Activated T-cell treated with anti-CD3 and anti-CD28 coated beads, Interleukin-2, amount 50 U/mL, for 24 hours (primary cell): Measurements from ENCODE around the gene SCN5A.

Experiments
- DNase-seq: peaks from one replicate; pipeline ENCODE4 v3.0.0-alpha.2; 2020
- H3K27ac Mint-ChIP-seq: 2 replicates; pipeline ENCODE4 v1.8.0; 2020; ENCODE audit warnings: mild to moderate bottlenecking, mixed read lengths
- H3K27me3 Mint-ChIP-seq: 2 replicates; pipeline ENCODE4 v1.8.0; 2020; ENCODE audit warnings: mixed read lengths
- H3K36me3 Mint-ChIP-seq: 2 replicates; pipeline ENCODE4 v1.8.0; 2020; ENCODE audit warnings: low read depth, mixed read lengths
- H3K4me1 Mint-ChIP-seq: 2 replicates; pipeline ENCODE4 v1.8.0; 2020; ENCODE audit warnings: low read depth, mixed read lengths
- H3K4me3 Mint-ChIP-seq: 2 replicates; pipeline ENCODE4 v1.8.0; 2020; ENCODE audit warnings: mild to moderate bottlenecking, moderate library complexity, mixed read lengths
- H3K9me3 Mint-ChIP-seq: 2 replicates; pipeline ENCODE4 v1.8.0; 2020; ENCODE audit warnings: mixed read lengths

SCN5A gene

DNA sequence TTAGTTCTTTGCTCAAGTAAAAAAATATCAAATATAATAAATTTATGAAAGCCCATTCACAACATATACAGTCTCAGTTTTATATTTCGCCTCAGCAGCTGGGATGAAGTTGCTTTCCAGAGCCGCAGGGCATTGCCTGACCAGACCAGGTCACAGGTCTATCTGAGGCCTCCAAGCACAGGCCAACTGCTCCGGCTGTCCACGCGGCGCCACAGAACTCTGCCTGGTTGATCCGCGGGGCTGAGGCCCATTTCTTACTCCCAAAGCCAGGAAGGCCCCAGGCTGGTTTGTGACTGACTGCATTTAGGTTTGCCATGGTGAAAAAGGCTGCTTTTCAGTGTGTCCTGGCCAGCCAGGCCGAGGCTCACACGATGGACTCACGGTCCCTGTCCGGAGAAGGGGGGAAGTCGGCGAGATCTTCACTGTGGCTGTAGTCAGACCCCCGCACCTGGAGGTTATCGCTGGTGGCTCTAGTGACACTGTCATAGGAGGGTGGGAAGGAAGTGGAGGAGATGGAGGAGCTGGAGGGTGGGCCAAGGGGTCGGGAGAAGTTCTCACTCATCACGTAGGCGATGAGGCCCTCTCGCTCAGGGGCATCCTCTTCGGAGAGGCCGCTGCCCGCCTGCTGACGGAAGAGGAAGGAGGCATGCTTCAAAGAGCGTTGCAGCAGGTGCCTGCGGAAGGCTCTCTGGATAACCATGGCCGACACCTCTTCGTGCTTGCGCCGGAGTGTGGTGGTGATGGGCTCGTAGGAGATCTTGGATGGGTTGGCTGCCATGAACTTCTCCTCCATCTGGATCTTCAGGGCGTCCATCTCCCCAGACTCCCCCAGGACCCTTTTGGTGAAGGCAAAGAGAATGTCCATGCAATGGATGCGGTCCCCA lies 99.3 kb downstream of the SCN5A start:
- no peak overlapping the region for H3K27ac Mint-ChIP-seq
- DNase-seq = no peak
- H3K4me3 Mint-ChIP-seq = no peak overlapping the region
- H3K36me3 Mint-ChIP-seq = no peaks in the 10 kb centered on the region
- H3K27me3 Mint-ChIP-seq = no peaks in the 10 kb centered on the region
- no peaks in the 10 kb centered on the region for H3K4me1 Mint-ChIP-seq
- no peaks in the 10 kb centered on the region for H3K9me3 Mint-ChIP-seq

- Mint-ChIP-seq H3K36me3 (no peaks in the 10 kb centered on the region), H3K27me3 (no peaks in the 10 kb centered on the region), H3K4me1 (no peaks in the 10 kb centered on the region), H3K4me3 (no peak overlapping the region), H3K9me3 (no peaks in the 10 kb centered on the region), H3K27ac (no peak overlapping the region)
- no peak for DNase-seq
Measured at GRCh38 chr3:38549486-38549885, 100.0 kb downstream of the SCN5A start.

GRCh38 chr3:38549082-38549481 lies 100.4 kb downstream of the SCN5A start:
- H3K4me1 Mint-ChIP-seq = no peaks in the 10 kb centered on the region
- H3K4me3 Mint-ChIP-seq = no peak overlapping the region
- no peaks in the 10 kb centered on the region for H3K36me3 Mint-ChIP-seq
- no peaks in the 10 kb centered on the region for H3K27me3 Mint-ChIP-seq
- no peaks in the 10 kb centered on the region for H3K9me3 Mint-ChIP-seq
- H3K27ac Mint-ChIP-seq = no peak overlapping the region
- DNase-seq = no peak

DNA sequence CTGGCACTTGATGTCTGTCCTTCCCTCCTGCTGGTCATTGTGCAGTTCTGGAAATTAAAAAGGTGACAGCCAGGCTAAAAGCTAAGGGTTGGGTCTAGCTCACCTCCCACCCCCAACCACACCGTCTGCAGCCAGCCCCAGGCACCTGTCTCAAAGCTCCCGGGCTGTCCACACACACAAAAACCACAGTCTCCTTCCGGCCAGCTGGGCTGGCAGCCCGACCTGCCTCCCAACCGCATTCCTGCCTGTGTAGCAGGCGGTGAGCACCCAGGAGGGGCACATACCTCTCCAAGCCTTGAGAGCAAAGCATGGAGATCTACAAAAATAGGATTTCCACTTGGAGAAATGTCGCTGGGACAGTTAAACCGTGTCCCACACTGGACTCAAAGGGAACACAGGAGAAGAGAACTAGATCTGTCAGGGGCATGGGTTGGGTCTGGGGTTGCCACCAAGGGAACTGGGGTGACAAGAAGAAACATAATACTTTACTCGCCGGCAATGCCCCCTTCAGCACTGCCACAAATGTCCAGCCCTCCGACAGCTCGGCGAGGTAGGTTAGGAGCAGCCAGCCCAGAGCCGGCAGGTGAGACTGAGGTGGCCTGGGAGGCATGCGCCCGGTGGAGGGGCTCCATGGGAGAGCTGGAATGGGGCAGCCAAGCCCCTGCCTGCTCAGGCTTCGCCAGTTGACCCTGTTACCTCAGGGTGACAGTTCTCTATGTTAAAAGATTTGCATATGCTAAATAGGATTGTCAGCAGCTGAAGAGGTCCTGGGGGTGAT lies 101.1 kb downstream of the SCN5A start:
- Mint-ChIP-seq H3K4me1 (no peaks in the 10 kb centered on the region), H3K4me3 (no peak overlapping the region), H3K36me3 (no peaks in the 10 kb centered on the region), H3K27me3 (no peaks in the 10 kb centered on the region), H3K27ac (no peak overlapping the region), H3K9me3 (no peaks in the 10 kb centered on the region)
- DNase-seq = no peak

DNA sequence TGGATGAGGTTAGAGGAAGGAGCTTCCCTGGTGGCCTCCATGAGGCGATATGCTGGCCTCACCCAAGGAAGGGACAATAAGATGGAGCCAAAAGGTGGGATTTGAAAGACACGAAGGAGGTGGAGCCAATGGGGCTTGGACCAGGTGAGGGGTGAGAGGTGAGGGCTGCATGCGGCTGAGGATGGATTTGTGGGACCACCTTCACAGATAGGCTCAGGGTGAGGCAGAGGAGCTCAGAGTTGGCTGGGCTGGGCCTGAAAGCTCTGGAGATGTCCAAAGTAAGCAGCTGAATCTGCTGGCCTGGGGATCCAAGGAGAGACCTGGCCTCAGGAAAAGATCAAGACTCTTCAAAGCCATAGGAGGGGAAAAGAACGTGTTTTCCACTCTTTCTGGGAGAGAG lies 103.5 kb downstream of the SCN5A start:
- DNase-seq = no peak
- Mint-ChIP-seq H3K4me3 (no peak overlapping the region), H3K9me3 (no peaks in the 10 kb centered on the region), H3K36me3 (no peaks in the 10 kb centered on the region), H3K4me1 (no peaks in the 10 kb centered on the region), H3K27me3 (no peaks in the 10 kb centered on the region), H3K27ac (no peak overlapping the region)

DNA sequence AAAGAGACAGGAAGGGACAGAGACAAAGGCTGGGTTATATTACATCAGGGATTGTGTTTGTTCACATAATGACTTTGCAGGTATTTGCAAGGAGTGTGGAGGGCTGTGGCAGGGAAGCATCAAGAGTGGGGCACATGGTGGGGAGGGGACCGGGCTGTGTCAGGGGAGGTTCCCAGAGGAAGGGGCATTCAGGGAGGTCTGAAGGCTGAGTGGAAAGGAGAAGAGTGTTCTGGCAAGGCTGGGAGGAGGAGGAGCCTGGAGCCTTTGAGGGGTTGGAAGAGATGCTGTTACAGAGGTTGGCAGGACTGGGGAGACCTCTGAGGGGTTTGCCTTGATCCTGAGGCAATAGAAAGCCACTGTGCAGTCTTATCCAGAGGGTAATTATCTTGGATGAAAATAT lies 103.9 kb downstream of the SCN5A start:
- no peak overlapping the region for H3K4me3 Mint-ChIP-seq
- H3K27me3 Mint-ChIP-seq = no peaks in the 10 kb centered on the region
- H3K36me3 Mint-ChIP-seq = no peaks in the 10 kb centered on the region
- H3K9me3 Mint-ChIP-seq = no peaks in the 10 kb centered on the region
- H3K4me1 Mint-ChIP-seq = no peaks in the 10 kb centered on the region
- no peak overlapping the region for H3K27ac Mint-ChIP-seq
- DNase-seq = no peak

DNA sequence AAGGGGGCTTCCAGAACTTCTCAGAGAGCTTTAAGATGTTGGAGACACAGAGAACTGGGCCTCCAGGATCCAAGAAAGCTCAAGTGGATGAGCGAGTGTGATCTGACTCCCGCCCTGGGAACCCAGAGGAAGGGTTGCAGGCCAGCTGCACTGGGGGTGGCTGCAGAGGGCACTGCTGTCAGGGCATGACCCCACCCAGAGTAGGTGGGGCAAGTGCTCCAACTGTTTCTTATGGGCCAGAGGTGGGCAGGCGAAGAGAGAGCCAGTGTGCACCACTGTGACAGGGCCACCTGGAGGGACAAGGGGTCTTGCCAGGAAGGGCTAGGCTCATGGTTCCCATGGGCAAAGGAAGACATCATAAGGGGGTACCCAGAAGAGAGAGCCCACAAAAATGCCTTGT lies 104.6 kb downstream of the SCN5A start:
- Mint-ChIP-seq H3K4me3 (no peak overlapping the region), H3K4me1 (no peaks in the 10 kb centered on the region), H3K27ac (no peak overlapping the region), H3K27me3 (no peaks in the 10 kb centered on the region), H3K9me3 (no peaks in the 10 kb centered on the region), H3K36me3 (no peaks in the 10 kb centered on the region)
- DNase-seq = no peak

- Mint-ChIP-seq H3K4me3 (no peak overlapping the region), H3K27me3 (no peaks in the 10 kb centered on the region), H3K9me3 (no peaks in the 10 kb centered on the region), H3K4me1 (no peaks in the 10 kb centered on the region), H3K27ac (no peak overlapping the region), H3K36me3 (peaks cover 2% of the 10 kb centered on the region)
- no peak for DNase-seq
Measured at GRCh38 chr3:38543586-38543985, 105.9 kb downstream of the SCN5A start.

- no peak for DNase-seq
- Mint-ChIP-seq H3K27ac (no peak overlapping the region), H3K36me3 (peaks cover 2% of the 10 kb centered on the region), H3K4me1 (no peaks in the 10 kb centered on the region), H3K9me3 (no peaks in the 10 kb centered on the region), H3K27me3 (no peaks in the 10 kb centered on the region), H3K4me3 (no peak overlapping the region)
Measured at GRCh38 chr3:38542401-38543298, 106.8 kb downstream of the SCN5A start.

DNA sequence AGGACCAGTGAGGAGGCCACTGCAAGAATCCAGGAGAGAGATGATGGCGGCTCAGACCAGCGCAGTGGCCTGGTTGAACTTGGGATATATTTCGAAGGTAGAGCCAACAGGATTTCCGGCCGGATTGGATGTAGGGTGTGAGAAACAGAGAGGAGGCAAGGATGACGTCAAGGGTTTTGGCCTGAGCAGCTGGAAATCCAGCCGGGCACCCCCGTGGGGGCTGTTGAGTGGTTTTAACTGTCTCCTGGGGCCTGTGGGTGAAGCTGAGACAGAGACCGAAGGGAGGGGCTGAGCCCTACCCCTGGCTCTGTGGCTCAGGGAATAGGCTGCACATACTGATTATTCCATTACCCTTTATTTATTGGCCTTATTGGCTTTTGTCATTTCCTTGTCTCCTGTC lies 107.7 kb downstream of the SCN5A start:
- no peak for DNase-seq
- peaks cover 8% of the 10 kb centered on the region for H3K36me3 Mint-ChIP-seq
- H3K4me1 Mint-ChIP-seq = no peaks in the 10 kb centered on the region
- no peaks in the 10 kb centered on the region for H3K27me3 Mint-ChIP-seq
- H3K9me3 Mint-ChIP-seq = no peaks in the 10 kb centered on the region
- no peak overlapping the region for H3K4me3 Mint-ChIP-seq
- no peak overlapping the region for H3K27ac Mint-ChIP-seq

GRCh38 chr3:38538773-38539353 lies 110.6 kb downstream of the SCN5A start:
- Mint-ChIP-seq H3K27ac (no peak overlapping the region), H3K27me3 (no peaks in the 10 kb centered on the region), H3K4me3 (no peak overlapping the region), H3K9me3 (no peaks in the 10 kb centered on the region), H3K36me3 (peaks cover 26% of the 10 kb centered on the region), H3K4me1 (peaks cover 3% of the 10 kb centered on the region)
- no peak for DNase-seq

- Mint-ChIP-seq H3K4me1 (peaks cover 3% of the 10 kb centered on the region), H3K4me3 (no peak overlapping the region), H3K27ac (no peak overlapping the region), H3K36me3 (peaks cover 31% of the 10 kb centered on the region), H3K27me3 (no peaks in the 10 kb centered on the region), H3K9me3 (no peaks in the 10 kb centered on the region)
- no peak for DNase-seq
Measured at GRCh38 chr3:38536671-38537070, 112.8 kb downstream of the SCN5A start.

DNA sequence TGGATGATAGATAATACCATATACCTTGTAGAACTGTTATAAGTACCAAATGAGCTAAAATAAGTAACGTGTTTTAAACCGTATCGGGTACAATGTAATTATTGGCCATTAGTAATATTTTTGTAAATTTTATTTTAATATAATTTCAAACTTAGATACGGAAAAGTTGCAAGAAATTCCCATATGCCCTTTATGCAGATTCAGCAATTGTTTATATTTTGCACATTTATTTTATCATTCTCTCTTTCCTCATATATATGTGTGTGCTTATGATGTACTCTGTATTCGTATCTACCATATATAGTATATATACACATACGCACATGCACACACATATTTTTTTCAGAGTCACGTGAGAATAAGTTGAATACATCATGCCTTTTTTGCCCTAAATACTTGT lies 114.9 kb downstream of the SCN5A start:
- Mint-ChIP-seq H3K36me3 (peaks cover 46% of the 10 kb centered on the region), H3K27ac (no peak overlapping the region), H3K9me3 (no peaks in the 10 kb centered on the region), H3K27me3 (no peaks in the 10 kb centered on the region), H3K4me1 (peaks cover 3% of the 10 kb centered on the region), H3K4me3 (no peak overlapping the region)
- no peak for DNase-seq

DNA sequence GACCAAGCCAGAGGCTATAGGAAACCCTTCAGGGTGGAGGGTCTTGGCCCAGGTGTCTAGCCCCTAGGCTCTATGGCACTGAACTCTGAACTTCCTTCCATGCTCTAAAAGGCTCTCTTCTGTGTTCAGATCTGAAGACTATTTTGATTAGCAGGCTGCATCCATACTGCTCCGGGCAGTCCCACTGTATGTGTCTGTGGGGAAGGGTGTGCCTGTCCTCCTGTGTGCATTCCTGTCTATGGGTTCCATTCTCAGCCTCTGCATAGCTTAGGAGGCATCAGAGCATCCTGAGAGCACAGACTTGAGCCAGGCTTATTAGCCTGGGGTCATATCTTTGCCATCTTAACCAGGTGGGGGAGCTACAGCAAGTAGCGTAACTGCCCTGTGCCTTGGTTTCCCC lies 115.3 kb downstream of the SCN5A start:
- H3K9me3 Mint-ChIP-seq = no peaks in the 10 kb centered on the region
- no peak for DNase-seq
- H3K4me3 Mint-ChIP-seq = no peak overlapping the region
- H3K4me1 Mint-ChIP-seq = peaks cover 3% of the 10 kb centered on the region
- no peaks in the 10 kb centered on the region for H3K27me3 Mint-ChIP-seq
- H3K36me3 Mint-ChIP-seq = peaks cover 47% of the 10 kb centered on the region
- H3K27ac Mint-ChIP-seq = no peak overlapping the region
